H9 (cell line): ENCODE measurements around the gene MINDY4. TPM values are rescaled to one million over a fixed set of nuclear protein-coding genes. Genes with fewer than 3 reads are reported as not detected.

ENCODE experiments used
- DNase-seq: peaks from one replicate; pipeline ENCODE4 v3.0.0-alpha.2; 2017
- H2AFZ ChIP-seq: one replicate; pipeline ENCODE4 v1.6.1; 2013; ENCODE audit warnings: mild to moderate bottlenecking, low read length, control low read depth, moderate library complexity
- H2AK5ac ChIP-seq: 2 replicates; pipeline ENCODE4 v1.6.1; 2013; ENCODE audit warnings: low read length, control low read depth, mixed read lengths; ENCODE audit not compliant: insufficient read length
- H2BK120ac ChIP-seq: one replicate; pipeline ENCODE4 v1.6.1; 2013; ENCODE audit warnings: low read depth, mild to moderate bottlenecking, low read length, control low read depth, inconsistent platforms; ENCODE audit not compliant: poor library complexity, severe bottlenecking
- H2BK12ac ChIP-seq: 2 replicates; pipeline ENCODE4 v1.6.1; 2013; ENCODE audit warnings: low read length, control low read depth, mixed read lengths, low read depth; ENCODE audit not compliant: insufficient read length
- H2BK15ac ChIP-seq: 2 replicates; pipeline ENCODE4 v1.6.1; 2013; ENCODE audit warnings: low read depth, low read length, control low read depth
- H2BK20ac ChIP-seq: one replicate; pipeline ENCODE4 v1.6.1; 2013; ENCODE audit warnings: low read depth, mild to moderate bottlenecking, low read length, control low read depth, inconsistent platforms; ENCODE audit not compliant: poor library complexity, severe bottlenecking
- H2BK5ac ChIP-seq: 2 replicates; pipeline ENCODE4 v1.6.1; 2013; ENCODE audit warnings: low read length, control low read depth, mixed read lengths; ENCODE audit not compliant: insufficient read length
- H3K14ac ChIP-seq: 2 replicates; pipeline ENCODE4 v1.6.1; 2013; ENCODE audit warnings: low read length, control low read depth; ENCODE audit not compliant: insufficient read depth
- H3K18ac ChIP-seq: 2 replicates; pipeline ENCODE4 v1.6.1; 2013; ENCODE audit warnings: low read depth, mild to moderate bottlenecking, mixed read lengths, low read length, control low read depth; ENCODE audit not compliant: insufficient read length
- H3K23ac ChIP-seq: 2 replicates; pipeline ENCODE4 v1.6.1; 2013; ENCODE audit warnings: low read length, control low read depth, mixed read lengths, low read depth; ENCODE audit not compliant: insufficient read length
- H3K23me2 ChIP-seq: 2 replicates; pipeline ENCODE4 v1.6.1; 2013; ENCODE audit warnings: low read depth, mild to moderate bottlenecking, mixed read lengths, low read length, control low read depth; ENCODE audit not compliant: insufficient read length, poor library complexity, severe bottlenecking
- H3K27ac ChIP-seq: 2 replicates; pipeline ENCODE4 v1.5.1; 2013; ENCODE audit warnings: low read length, control low read depth, mixed read lengths, low read depth; ENCODE audit not compliant: insufficient read length
- H3K27me3 ChIP-seq: 2 replicates; pipeline ENCODE4 v1.6.1; 2013; ENCODE audit warnings: low read length, control low read depth, inconsistent platforms; ENCODE audit not compliant: insufficient read depth
- H3K4ac ChIP-seq: 2 replicates; pipeline ENCODE4 v1.6.1; 2013; ENCODE audit warnings: low read depth, mild to moderate bottlenecking, control low read depth, inconsistent platforms, low read length, moderate library complexity
- H3K4me1 ChIP-seq: 2 replicates; pipeline ENCODE4 v1.6.1; 2013; ENCODE audit warnings: low read length, control low read depth, inconsistent platforms; ENCODE audit not compliant: insufficient read depth
- H3K4me2 ChIP-seq: 2 replicates; pipeline ENCODE4 v1.6.1; 2013; ENCODE audit warnings: low read length, control low read depth, mixed read lengths; ENCODE audit not compliant: insufficient read length, insufficient read depth
- H3K56ac ChIP-seq: 2 replicates; pipeline ENCODE4 v1.6.1; 2013; ENCODE audit warnings: low read depth, mild to moderate bottlenecking, mixed read lengths, low read length, control low read depth; ENCODE audit not compliant: insufficient read length
- H3K79me1 ChIP-seq: 2 replicates; pipeline ENCODE4 v1.6.1; 2013; ENCODE audit warnings: low read depth, mild to moderate bottlenecking, moderate library complexity, low read length, control low read depth, inconsistent platforms; ENCODE audit not compliant: insufficient read depth, poor library complexity, severe bottlenecking
- H3K79me2 ChIP-seq: 2 replicates; pipeline ENCODE4 v1.6.1; 2013; ENCODE audit warnings: low read length, control low read depth, inconsistent platforms; ENCODE audit not compliant: insufficient read depth
- H3K9ac ChIP-seq: 2 replicates; pipeline ENCODE4 v1.6.1; 2013; ENCODE audit warnings: low read length, control low read depth, mixed read lengths; ENCODE audit not compliant: insufficient read length; ENCODE audit errors: extremely low read depth
- H3K9me3 ChIP-seq: one replicate; pipeline ENCODE4 v1.6.1; 2013; ENCODE audit warnings: low read depth, low read length, inconsistent platforms; ENCODE audit not compliant: control insufficient read depth
- H3T11ph ChIP-seq: one replicate; pipeline ENCODE4 v1.6.1; 2013; ENCODE audit warnings: mild to moderate bottlenecking, low read length, control low read depth, inconsistent platforms
- H4K20me1 ChIP-seq: one replicate; pipeline ENCODE4 v1.6.1; 2013; ENCODE audit not compliant: control insufficient read depth, insufficient read length, insufficient read depth
- H4K5ac ChIP-seq: 2 replicates; pipeline ENCODE4 v1.6.1; 2013; ENCODE audit warnings: low read depth, mild to moderate bottlenecking, mixed read lengths, low read length, control low read depth; ENCODE audit not compliant: insufficient read length
- H4K8ac ChIP-seq: replicated peaks from 2 replicates; pipeline ENCODE4 v1.6.1; 2013; ENCODE audit warnings: low read length, control low read depth, mixed read lengths, low read depth; ENCODE audit not compliant: insufficient read length
- H4K91ac ChIP-seq: 2 replicates; pipeline ENCODE4 v1.6.1; 2013; ENCODE audit warnings: low read depth, mild to moderate bottlenecking, moderate library complexity, mixed read lengths, low read length, control low read depth; ENCODE audit not compliant: insufficient read length
- H3K27ac Mint-ChIP-seq, 3 experiments: 2 replicates in 2 of 3; 3 replicates in 1 of 3; pipeline ENCODE4 v1.8.0; 2020 to 2021; ENCODE audit warnings: mixed read lengths in 3 of 3, mild to moderate bottlenecking in 1 of 3, moderate library complexity in 1 of 3
- H3K27me3 Mint-ChIP-seq: 2 replicates; pipeline ENCODE4 v1.8.0; 2021; ENCODE audit warnings: low read depth, mild to moderate bottlenecking, moderate library complexity, mixed read lengths
- H3K36me3 Mint-ChIP-seq, 3 experiments: 2 replicates in 2 of 3; 3 replicates in 1 of 3; pipeline ENCODE4 v1.8.0; 2020 to 2021; ENCODE audit warnings: low read depth in 3 of 3, mixed read lengths in 3 of 3; ENCODE audit not compliant: insufficient read depth in 1 of 3
- H3K4me1 Mint-ChIP-seq, 2 experiments: 2 replicates each; pipeline ENCODE4 v1.8.0; 2020; ENCODE audit warnings: mixed read lengths in 2 of 2
- H3K4me3 Mint-ChIP-seq, 2 experiments: 2 replicates in 1 of 2; 3 replicates in 1 of 2; pipeline ENCODE4 v1.8.0; 2020 to 2021; ENCODE audit warnings: mild to moderate bottlenecking in 2 of 2, mixed read lengths in 2 of 2, moderate library complexity in 1 of 2
- H3K9me3 Mint-ChIP-seq, 2 experiments: 2 replicates in 1 of 2; 3 replicates in 1 of 2; pipeline ENCODE4 v1.8.0; 2020; ENCODE audit warnings: mild to moderate bottlenecking in 2 of 2, mixed read lengths in 2 of 2, moderate library complexity in 1 of 2
- CTCF ChIP-seq: fragments of 200-600 bp; sonication (generic); conservative IDR thresholded peaks from 3 replicates; pipeline ENCODE4 v1.8.0; 2021; ENCODE audit warnings: antibody characterized with exemption, mild to moderate bottlenecking
- WGBS: extraction: QIAGEN DNeasy Blood & Tissue Kit; methylation state at CpG from one replicate; pipeline ENCODE4 v1.1.7; 2013; ENCODE audit warnings: missing lambda C conversion rate, low lambda C conversion rate, mixed read lengths; ENCODE audit not compliant: insufficient read length; ENCODE audit errors: extremely low coverage; 5-methylcytosine and 5-hydroxymethylcytosine counted together
- total RNA-seq: library from RNA; stranded (reverse); gene quantifications from 2 replicates; pipeline ENCODE4 v1.2.1, GENCODE V29; 2021

Gene MINDY4
- total RNA-seq, 1 experiment from 2014 or later: 3.1 TPM

GRCh38 chr7:30880941-30881340 lies 109.7 kb downstream of the MINDY4 start:
- DNase-seq: no peak
- Histone ChIP-seq H2AK5ac (no peak overlapping the region), H2BK15ac (no peak overlapping the region), H2BK5ac (no peak overlapping the region), H2BK20ac (no peak overlapping the region), H3T11ph (no peak overlapping the region), H3K9me3 (no peaks in the 10 kb centered on the region), H3K79me2 (no peaks in the 10 kb centered on the region), H4K8ac (no peak overlapping the region), H3K27me3 (no peaks in the 10 kb centered on the region), H2AFZ (no peak overlapping the region), H2BK12ac (no peak overlapping the region), H2BK120ac (no peak overlapping the region), H3K79me1 (no peaks in the 10 kb centered on the region), H3K4me2 (no peak overlapping the region), H3K4me1 (peaks cover 17% of the 10 kb centered on the region; the same call in 1 of the 2 replicates), H3K27ac (no peak overlapping the region), H3K56ac (no peak overlapping the region), H4K91ac (no peak overlapping the region), H3K14ac (no peak overlapping the region), H3K9ac (no peak overlapping the region), H4K20me1 (no peaks in the 10 kb centered on the region), H3K23me2 (no peaks in the 10 kb centered on the region), H4K5ac (no peak overlapping the region), H3K23ac (no peak overlapping the region), H3K18ac (no peak overlapping the region), H3K4ac (no peak overlapping the region)
- H3K4me1 Mint-ChIP-seq: peaks cover 45 to 55% of the 10 kb centered on the region in 2 experiments
- H3K4me3 Mint-ChIP-seq: no peak overlapping the region
- H3K27me3 Mint-ChIP-seq: peaks cover 18% of the 10 kb centered on the region
- H3K27ac Mint-ChIP-seq: no peak overlapping the region
- WGBS: no CpG with 5 or more reads among the region's 4 CpGs
- H3K9me3 Mint-ChIP-seq: no peaks in the 10 kb centered on the region
- no peaks in the 10 kb centered on the region for H3K36me3 Mint-ChIP-seq
- no peak for TF ChIP-seq CTCF
